DOHH2 (cell line): ENCODE results near the gene BANP.
"Not testable (repeated sequence)": the region's sequence is repeated elsewhere in the genome, so short reads cannot be mapped to it uniquely, and the experiment has no call there.

Experiments
- H3F3A ChIP-seq: fragments of 200-600 bp; sonication (generic), shearing (Covaris generic); 2 replicates; pipeline ENCODE4 v1.6.0; 2016; ENCODE audit warnings: antibody characterized with exemption, mild to moderate bottlenecking; ENCODE audit not compliant: control insufficient read depth, insufficient read depth
- H3K27ac ChIP-seq: fragments of 200-600 bp; sonication (generic); 2 replicates; pipeline ENCODE4 v1.5.1; 2014; ENCODE audit warnings: low read depth, mild to moderate bottlenecking, low read length, moderate library complexity
- H3K27me3 ChIP-seq: fragments of 200-600 bp; sonication (generic); 2 replicates; pipeline ENCODE4 v1.6.1; 2014; ENCODE audit warnings: mild to moderate bottlenecking, low read length, mixed read lengths; ENCODE audit not compliant: control insufficient read depth
- H3K36me3 ChIP-seq: fragments of 200-600 bp; sonication (generic); 2 replicates; pipeline ENCODE4 v1.6.1; 2014; ENCODE audit warnings: mild to moderate bottlenecking, low read length, moderate library complexity, mixed read lengths; ENCODE audit not compliant: control insufficient read depth
- H3K4me1 ChIP-seq: fragments of 200-600 bp; sonication (generic); 2 replicates; pipeline ENCODE4 v1.6.1; 2014; ENCODE audit warnings: mild to moderate bottlenecking, low read length, mixed read lengths; ENCODE audit not compliant: control insufficient read depth
- H3K4me2 ChIP-seq: fragments of 200-600 bp; sonication (generic); 2 replicates; pipeline ENCODE4 v1.6.0; 2014; ENCODE audit warnings: mild to moderate bottlenecking, low read length, moderate library complexity
- H3K4me3 ChIP-seq: fragments of 200-600 bp; sonication (generic); 2 replicates; pipeline ENCODE4 v1.5.1; 2014; ENCODE audit warnings: mild to moderate bottlenecking, low read length, mixed read lengths
- H3K79me2 ChIP-seq: fragments of 200-600 bp; sonication (generic); 2 replicates; pipeline ENCODE4 v1.6.1; 2014; ENCODE audit warnings: mild to moderate bottlenecking, low read length, mixed read lengths; ENCODE audit not compliant: control insufficient read depth
- H3K9me2 ChIP-seq: fragments of 200-600 bp; sonication (generic); replicated peaks from 2 replicates; pipeline ENCODE4 v1.6.1; 2014; ENCODE audit warnings: mild to moderate bottlenecking, low read length, mixed read lengths; ENCODE audit not compliant: control insufficient read depth
- H3K9me3 ChIP-seq: fragments of 200-600 bp; sonication (generic); 2 replicates; pipeline ENCODE4 v1.6.1; 2014; ENCODE audit warnings: antibody characterized with exemption, low read length, mixed read lengths; ENCODE audit not compliant: control insufficient read depth, insufficient read depth
- H4K20me1 ChIP-seq: fragments of 200-600 bp; sonication (generic); 2 replicates; pipeline ENCODE4 v1.6.0; 2014; ENCODE audit warnings: low read depth, mild to moderate bottlenecking, antibody characterized with exemption, low read length, moderate library complexity; ENCODE audit not compliant: control insufficient read depth, insufficient read depth
- EZH2phosphoT487 ChIP-seq: fragments of 200-600 bp; sonication (generic); IDR thresholded peaks from 2 replicates; pipeline ENCODE4 v1.6.1; 2017; ENCODE audit warnings: borderline replicate concordance, mild to moderate bottlenecking, antibody characterized with exemption, low read length, moderate library complexity, mixed read lengths
- TF ChIP-seq, protein P1 (sequence below): fragments of 200-600 bp; sonication (generic); IDR thresholded peaks from one replicate; pipeline ENCODE4 v1.5.1; 2014; ENCODE audit warnings: antibody characterized with exemption, mild to moderate bottlenecking, low read depth, low read length; ENCODE audit not compliant: poor library complexity, severe bottlenecking

BANP gene, protein sequence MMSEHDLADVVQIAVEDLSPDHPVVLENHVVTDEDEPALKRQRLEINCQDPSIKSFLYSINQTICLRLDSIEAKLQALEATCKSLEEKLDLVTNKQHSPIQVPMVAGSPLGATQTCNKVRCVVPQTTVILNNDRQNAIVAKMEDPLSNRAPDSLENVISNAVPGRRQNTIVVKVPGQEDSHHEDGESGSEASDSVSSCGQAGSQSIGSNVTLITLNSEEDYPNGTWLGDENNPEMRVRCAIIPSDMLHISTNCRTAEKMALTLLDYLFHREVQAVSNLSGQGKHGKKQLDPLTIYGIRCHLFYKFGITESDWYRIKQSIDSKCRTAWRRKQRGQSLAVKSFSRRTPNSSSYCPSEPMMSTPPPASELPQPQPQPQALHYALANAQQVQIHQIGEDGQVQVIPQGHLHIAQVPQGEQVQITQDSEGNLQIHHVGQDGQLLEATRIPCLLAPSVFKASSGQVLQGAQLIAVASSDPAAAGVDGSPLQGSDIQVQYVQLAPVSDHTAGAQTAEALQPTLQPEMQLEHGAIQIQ

GRCh38 chr16:87950765-87951551 is at the start of gene BANP:
Gene BANP, plus strand, starts transcription at chr16:87951434. Its CDS starts 23,682 bp downstream, at chr16:87975116.
- H3K9me2 ChIP-seq, result no peaks in the 10 kb centered on the region
- H3K4me2 ChIP-seq, result peak within 1 kb of the TSS; percentile 81
- no peaks in the 10 kb centered on the region for H3K9me3 ChIP-seq
- H3K27ac ChIP-seq, result peak within 1 kb of the TSS; percentile 82
- TF ChIP-seq EZH2phosphoT487, result no peak
- TF ChIP-seq, protein P1, sequence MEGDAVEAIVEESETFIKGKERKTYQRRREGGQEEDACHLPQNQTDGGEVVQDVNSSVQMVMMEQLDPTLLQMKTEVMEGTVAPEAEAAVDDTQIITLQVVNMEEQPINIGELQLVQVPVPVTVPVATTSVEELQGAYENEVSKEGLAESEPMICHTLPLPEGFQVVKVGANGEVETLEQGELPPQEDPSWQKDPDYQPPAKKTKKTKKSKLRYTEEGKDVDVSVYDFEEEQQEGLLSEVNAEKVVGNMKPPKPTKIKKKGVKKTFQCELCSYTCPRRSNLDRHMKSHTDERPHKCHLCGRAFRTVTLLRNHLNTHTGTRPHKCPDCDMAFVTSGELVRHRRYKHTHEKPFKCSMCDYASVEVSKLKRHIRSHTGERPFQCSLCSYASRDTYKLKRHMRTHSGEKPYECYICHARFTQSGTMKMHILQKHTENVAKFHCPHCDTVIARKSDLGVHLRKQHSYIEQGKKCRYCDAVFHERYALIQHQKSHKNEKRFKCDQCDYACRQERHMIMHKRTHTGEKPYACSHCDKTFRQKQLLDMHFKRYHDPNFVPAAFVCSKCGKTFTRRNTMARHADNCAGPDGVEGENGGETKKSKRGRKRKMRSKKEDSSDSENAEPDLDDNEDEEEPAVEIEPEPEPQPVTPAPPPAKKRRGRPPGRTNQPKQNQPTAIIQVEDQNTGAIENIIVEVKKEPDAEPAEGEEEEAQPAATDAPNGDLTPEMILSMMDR, result peak; percentile 54
- H3F3A ChIP-seq, result peaks cover 8% of the 10 kb centered on the region
- 0 out of 2 replicates have a peak, but pooled peaks cover 8% of the 10 kb centered on the region for H4K20me1 ChIP-seq
- peaks cover 44% of the 10 kb centered on the region for H3K36me3 ChIP-seq
- H3K27me3 ChIP-seq, result no peaks in the 10 kb centered on the region
- peak within 1 kb of the TSS; percentile 98 for H3K4me3 ChIP-seq
- peaks cover 51% of the 10 kb centered on the region for H3K4me1 ChIP-seq
- H3K79me2 ChIP-seq, result peaks cover 45% of the 10 kb centered on the region

- not testable (repeated sequence) for H3K4me2 ChIP-seq, H3K4me3 ChIP-seq, H3K79me2 ChIP-seq, H3K27ac ChIP-seq, H3K9me3 ChIP-seq, H4K20me1 ChIP-seq, H3K36me3 ChIP-seq, H3F3A ChIP-seq, H3K9me2 ChIP-seq, H3K27me3 ChIP-seq
- H3K4me1 ChIP-seq, result peaks cover 13% of the 10 kb centered on the region
Observed at GRCh38 chr16:87904963-87905362, 46.3 kb upstream of the BANP start.

DNA sequence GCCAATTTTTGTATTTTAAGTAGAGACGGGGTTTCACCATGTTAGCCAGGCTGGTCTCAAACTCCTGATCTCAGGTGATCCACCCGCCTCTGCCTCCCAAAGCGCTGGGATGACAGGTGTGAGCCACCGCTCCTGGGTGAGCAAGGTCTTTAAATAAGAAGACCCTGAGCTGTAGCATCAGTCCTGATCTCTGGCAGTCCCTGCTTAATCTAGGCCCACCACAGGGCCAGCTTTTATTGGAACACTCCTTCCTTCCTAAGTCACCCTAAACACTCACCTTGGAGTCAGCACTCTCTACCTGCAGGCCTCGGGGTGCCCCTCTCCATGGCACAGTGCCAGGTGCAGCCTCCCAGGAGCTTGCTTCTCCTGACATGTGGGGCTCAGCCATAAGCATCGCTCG is 45.7 kb upstream of the BANP start:
- H3K36me3 ChIP-seq, H3K27ac ChIP-seq, H3K9me3 ChIP-seq, H3K4me3 ChIP-seq, H3F3A ChIP-seq, H3K79me2 ChIP-seq, H3K9me2 ChIP-seq, H3K4me2 ChIP-seq, H3K27me3 ChIP-seq, H4K20me1 ChIP-seq: not testable (repeated sequence)
- H3K4me1 ChIP-seq, result peaks cover 13% of the 10 kb centered on the region

GRCh38 chr16:87908101-87908500 is 43.1 kb upstream of the BANP start:
- not testable (repeated sequence) for H4K20me1 ChIP-seq, H3K4me2 ChIP-seq, H3K9me2 ChIP-seq, H3K9me3 ChIP-seq, H3K4me3 ChIP-seq, H3K79me2 ChIP-seq, H3K36me3 ChIP-seq, H3K27me3 ChIP-seq, H3K27ac ChIP-seq, H3F3A ChIP-seq
- H3K4me1 ChIP-seq, result peaks cover 13% of the 10 kb centered on the region
